Activated CD4-positive, alpha-beta T cell treated with anti-CD3 and anti-CD28 coated beads for 4 hours (primary cell): Measurements from ENCODE around the gene KCNB1.
A peak's percentile ranks its signal among the peaks of the same experiment; 100 is the strongest.

Experiments
- DNase-seq, 2 donors: peaks; one replicate each; pipeline ENCODE4 v3.0.0-alpha.2; 2020

Gene KCNB1

GRCh38 chr20:49482621-49483017, at the start of gene KCNB1:
Gene KCNB1, minus strand, starts transcription at chr20:49482668. Its CDS starts 188 bp downstream, at chr20:49482480.
- peak in 1 of 2 donors; percentile 8 for DNase-seq

GRCh38 chr20:49529470-49529869, 47.0 kb upstream of the KCNB1 start:
- DNase-seq, result no peak

- DNase-seq, result no peak
These were observed 44.1 kb upstream of the KCNB1 start for GRCh38 chr20:49526568-49526967.

GRCh38 chr20:49526056-49526455, 43.6 kb upstream of the KCNB1 start:
- no peak for DNase-seq

- no peak for DNase-seq
These were observed 41.4 kb upstream of the KCNB1 start for GRCh38 chr20:49523767-49524360.

GRCh38 chr20:49521356-49521755, 38.9 kb upstream of the KCNB1 start:
- no peak for DNase-seq

- DNase-seq, result no peak
These were observed 37.4 kb upstream of the KCNB1 start for GRCh38 chr20:49519777-49520359.

GRCh38 chr20:49519212-49519712, 36.8 kb upstream of the KCNB1 start:
- no peak for DNase-seq

- no peak for DNase-seq
These were observed 36.1 kb upstream of the KCNB1 start for GRCh38 chr20:49518576-49518975.

GRCh38 chr20:49517805-49518100, 35.3 kb upstream of the KCNB1 start:
- no peak for DNase-seq

GRCh38 chr20:49516916-49517804, 34.7 kb upstream of the KCNB1 start:
- DNase-seq, result no peak

GRCh38 chr20:49515586-49515985, 33.1 kb upstream of the KCNB1 start:
- DNase-seq, result no peak

- no peak for DNase-seq
These were observed 31.0 kb upstream of the KCNB1 start for GRCh38 chr20:49513517-49513916.

- DNase-seq, result no peak
These were observed 30.5 kb upstream of the KCNB1 start for GRCh38 chr20:49513009-49513408.

GRCh38 chr20:49511788-49512525, 29.5 kb upstream of the KCNB1 start:
- no peak for DNase-seq

- no peak for DNase-seq
These were observed 28.2 kb upstream of the KCNB1 start for GRCh38 chr20:49510562-49511122.

- no peak for DNase-seq
These were observed 26.1 kb upstream of the KCNB1 start for GRCh38 chr20:49508435-49509199.

GRCh38 chr20:49507741-49508434, 25.4 kb upstream of the KCNB1 start:
- no peak for DNase-seq

GRCh38 chr20:49505518-49505917, 23.1 kb upstream of the KCNB1 start:
- DNase-seq, result no peak

GRCh38 chr20:49503176-49503575, 20.7 kb upstream of the KCNB1 start:
- DNase-seq, result no peak

- DNase-seq, result no peak
These were observed 19.4 kb upstream of the KCNB1 start for GRCh38 chr20:49501917-49502316.

GRCh38 chr20:49497398-49497669, 14.9 kb upstream of the KCNB1 start:
- DNase-seq, result no peak
